GM21723 (cell line): ENCODE data around the gene ARSI.

Experiments used
- ATAC-seq: cut with Tn5 transposase; IDR thresholded peaks from one replicate; pipeline ENCODE4 v1.9.1; 2021; ENCODE audit warnings: mild to moderate bottlenecking, moderate library complexity; ENCODE audit not compliant: unreplicated experiment

ARSI gene

DNA sequence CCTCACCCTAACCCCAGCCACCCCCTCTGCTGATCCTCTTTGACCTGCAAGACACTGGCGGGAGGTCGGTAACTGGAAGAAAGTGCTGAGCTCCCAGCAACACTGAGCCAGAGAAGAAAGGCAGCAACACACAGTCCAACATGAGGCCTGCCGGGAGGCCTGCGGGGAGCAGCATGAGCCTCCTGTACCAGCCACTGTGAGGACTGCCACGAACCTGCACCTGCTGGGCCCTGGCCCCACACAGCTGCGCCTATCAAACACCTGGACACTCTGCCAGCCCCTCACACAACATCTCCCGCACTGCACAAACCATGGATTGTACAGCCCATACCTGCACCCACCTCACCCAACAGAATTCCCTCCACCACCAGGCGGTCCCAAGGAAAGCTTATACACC is 31.4 kb downstream of the ARSI start:
- no peak for ATAC-seq

DNA sequence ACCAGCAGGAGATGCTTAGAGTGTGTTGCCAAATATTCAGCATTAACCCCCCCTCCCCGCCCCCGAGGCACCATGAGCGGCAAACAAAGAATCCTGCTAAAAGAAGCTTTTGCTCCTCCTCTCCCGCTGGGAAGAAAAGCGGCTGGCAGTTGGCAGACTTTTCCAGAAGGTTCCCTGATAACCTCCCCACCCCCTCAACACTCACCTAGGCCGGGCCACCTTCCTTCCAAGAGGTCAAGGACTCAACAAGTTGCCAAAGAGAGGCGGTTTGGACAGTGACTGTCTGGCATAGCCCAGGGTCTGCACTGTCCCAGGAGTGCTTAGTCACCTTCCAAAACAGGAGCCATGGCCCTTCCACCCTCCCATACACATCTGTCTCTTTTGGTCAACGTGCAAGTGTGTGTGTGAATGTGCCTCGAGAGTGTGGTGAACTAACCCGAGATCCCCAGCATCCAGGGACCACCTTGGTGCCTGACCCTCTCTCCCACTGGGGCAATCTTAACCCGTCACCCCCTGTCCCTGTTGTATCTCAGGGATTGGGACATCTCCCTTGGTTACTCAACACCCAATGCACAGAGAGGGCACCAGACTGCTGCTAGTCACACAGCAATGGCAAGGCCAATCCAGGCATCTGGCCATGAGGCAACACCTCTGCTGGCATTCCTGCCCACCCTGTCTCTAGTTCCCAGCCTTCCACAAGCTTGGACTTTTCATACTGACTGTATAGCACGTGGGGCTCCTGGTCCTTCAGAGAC is 32.0 kb downstream of the ARSI start:
- no peak for ATAC-seq

DNA sequence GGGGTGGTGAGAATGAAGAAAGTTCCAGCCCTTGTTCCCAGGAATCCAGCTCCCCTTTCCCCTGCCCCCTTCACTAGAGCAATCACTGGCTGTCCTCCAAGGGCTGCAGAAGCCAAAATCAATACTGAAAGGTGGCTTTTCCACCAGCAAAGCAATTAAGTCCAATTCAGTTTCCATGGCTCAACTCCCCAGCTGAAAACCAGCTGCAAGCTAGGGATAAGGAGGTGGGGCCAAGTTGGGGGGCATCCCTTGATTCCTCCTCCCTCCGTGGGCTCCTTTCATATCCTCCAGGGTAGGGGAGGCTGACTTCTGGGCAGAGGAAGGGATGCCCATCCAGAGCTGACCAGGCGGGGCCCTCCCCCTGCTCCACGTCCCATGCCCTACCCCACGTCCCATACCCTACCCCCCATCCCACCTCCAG is 35.8 kb downstream of the ARSI start:
- no peak for ATAC-seq

DNA sequence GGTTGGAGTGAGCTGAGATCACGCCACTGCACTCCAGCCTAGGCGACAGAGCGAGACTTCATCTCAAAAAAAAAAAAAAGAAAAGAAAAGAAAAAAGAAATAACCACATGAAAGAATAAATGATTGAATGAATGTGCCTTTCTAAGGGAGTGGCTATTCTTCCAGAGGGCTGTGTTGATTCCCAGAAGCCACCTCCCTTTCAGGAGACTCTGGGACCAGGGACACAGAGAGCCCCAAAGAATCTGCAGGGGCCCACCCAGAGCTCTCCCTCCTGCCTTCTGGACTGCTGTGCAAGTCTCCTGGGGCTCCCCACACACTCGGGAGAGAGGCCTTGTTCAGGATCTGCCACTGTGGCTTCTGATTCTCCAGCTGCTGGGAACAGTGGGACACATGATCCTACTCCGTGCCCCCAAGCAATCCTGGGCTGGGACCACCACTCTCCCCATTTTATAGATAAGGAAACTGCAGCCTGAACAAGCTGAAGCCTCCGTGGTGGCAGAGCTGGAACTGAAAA is 36.8 kb downstream of the ARSI start:
- ATAC-seq = no peak

DNA sequence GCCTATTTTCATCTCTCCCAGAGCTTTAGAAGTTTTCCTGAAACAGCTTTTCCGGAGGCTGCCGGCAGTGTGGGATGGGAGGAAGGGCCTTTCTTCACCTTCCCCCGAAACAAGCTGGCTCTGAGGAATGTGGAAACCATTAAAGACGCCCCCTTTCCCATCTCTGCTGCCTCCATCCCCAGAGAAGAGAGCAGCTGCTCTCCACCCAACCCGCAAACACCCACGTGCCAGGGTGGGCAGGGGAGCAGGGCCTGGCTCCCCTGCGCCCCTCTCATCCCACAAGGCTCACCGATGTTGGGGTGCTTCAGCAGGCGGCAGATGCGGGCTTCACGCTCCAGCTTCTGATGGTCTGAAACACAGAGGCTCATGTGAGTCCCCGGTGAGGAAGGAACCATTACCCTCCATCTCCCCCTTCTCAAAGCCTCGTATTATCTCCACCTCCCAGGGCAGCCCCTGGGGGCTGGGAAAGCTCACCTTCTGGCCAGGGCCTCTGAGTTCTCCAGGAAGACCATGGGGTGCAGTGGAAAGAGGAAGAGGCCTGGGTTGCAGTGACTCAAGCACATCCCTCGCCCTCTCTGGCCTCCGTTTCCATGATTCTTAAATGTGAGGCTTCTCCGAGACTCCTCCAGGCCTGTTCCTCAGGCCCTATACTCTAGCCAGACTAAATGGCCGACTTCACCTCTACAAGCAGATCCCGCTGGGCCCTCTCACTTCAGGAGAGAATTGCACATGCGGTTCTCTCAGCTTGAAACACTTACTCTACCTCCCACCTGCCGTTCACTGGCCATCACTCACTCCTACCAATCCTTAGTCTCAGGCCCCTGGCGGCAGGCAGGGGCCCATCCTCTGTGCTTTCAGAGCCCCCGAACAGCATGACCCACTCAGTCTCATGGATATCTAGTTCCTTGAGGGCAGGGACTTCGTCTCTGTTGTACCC is 37.8 kb downstream of the ARSI start:
- ATAC-seq = no peak

DNA sequence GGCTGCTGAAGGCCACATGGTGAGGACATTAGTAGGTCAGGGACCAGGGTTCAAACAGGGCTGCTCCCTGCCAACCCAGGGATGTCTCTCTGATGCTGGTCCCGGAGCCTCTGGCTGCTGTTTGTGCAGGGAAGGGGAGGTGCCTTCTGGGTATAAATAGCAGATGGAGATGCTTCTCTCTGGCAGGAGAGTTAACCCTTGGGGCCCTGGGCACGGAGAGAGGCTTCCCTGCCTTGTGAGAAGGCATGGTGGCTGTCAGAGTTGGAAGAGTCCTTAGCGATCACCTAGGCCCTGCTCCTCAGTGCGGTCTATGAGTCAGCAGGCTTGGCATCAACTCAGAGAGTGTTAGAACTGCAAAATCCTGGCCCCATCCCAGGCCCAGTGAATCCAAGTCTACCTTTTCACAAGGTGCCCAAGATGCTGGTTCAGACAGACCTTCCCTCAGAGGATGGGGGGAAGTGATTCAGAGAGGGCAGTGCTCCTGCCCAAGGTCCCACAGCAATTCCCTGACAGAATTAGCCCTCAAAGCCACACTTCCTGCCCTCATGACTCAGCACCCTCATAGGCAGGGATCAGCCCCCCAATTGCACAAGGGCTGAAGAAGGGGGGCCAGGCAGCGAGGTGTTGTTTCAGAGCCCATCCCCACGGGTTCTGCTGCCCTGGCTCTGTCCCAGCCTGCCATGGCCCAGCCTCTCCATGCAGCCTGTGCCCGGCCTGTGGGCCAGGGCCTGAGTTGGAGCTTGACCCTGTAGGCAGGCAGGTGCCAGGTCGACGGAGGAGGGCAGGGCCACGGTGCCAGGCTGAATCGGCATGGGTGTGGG is 38.7 kb downstream of the ARSI start:
- no peak for ATAC-seq

DNA sequence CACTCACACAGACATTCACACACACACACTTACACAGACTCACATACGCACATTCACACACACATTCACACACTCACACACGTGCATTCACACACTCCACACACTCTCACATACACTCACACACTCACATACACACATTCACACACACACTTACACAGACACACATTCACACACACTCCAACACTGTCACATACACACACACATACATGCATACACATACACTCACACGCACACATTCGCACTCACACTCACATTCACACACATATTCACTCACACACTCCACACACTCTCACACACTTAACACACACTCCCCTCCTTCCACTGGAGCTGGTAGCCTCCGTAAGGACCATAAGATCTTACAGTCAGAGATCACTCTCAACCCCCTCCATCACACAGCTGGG is 39.3 kb downstream of the ARSI start:
- ATAC-seq = no peak

DNA sequence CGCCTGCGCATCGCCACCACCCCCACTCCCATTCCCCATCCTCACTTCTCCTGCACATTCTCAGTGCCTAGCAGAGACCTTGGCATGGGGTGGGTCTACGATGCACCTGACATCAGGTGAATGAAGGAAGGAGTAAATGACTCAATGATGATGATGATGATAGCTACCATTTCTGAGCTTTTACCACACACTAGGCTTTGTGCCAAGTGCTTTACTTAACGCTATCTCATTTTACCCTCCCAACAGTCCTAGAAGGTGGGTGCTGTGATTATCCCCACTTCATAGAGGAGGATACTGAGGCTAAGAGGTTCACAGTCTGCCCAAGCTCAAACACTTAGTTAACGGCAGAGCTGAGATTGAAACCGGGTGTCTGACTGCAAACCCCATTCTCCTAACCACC is 40.2 kb downstream of the ARSI start:
- no peak for ATAC-seq

DNA sequence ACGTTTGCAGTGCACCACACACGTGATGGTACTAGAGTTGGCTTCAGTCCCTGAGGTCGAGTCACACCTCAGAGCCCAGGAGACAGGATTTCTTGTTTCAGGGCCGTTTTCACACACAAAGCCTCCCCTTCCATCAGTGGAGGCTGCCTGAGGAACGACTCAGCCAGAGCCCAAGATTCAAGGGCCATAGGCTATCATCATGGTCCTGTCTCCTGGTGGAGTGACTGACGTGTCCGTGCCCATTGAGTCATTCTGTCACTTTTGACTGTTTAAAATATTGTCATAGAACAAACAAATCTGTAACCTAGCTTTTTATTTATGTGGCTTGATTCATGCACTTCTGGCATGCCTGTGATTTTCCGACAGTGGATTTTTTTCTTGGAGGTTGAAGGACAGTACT is 41.5 kb downstream of the ARSI start:
- no peak for ATAC-seq

DNA sequence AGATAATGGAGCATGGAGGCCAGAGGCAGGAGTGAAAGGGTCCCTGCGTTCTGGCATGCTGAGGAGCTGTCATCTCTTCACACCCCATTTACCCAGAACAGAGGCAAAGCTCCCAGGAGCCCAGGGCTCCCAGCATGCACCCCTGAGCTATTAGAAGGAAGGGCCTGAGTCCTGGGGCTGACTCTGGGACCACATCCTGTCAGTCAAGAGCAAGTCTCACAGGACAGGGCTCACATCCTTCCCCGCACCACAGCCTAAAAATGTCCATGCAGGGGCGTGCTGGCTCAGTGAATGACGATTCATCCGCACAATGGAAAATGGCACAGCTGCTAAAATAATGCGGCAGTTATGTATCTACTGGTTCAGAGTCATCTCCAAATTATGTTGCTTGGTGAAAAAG is 44.6 kb downstream of the ARSI start:
- ATAC-seq = no peak

DNA sequence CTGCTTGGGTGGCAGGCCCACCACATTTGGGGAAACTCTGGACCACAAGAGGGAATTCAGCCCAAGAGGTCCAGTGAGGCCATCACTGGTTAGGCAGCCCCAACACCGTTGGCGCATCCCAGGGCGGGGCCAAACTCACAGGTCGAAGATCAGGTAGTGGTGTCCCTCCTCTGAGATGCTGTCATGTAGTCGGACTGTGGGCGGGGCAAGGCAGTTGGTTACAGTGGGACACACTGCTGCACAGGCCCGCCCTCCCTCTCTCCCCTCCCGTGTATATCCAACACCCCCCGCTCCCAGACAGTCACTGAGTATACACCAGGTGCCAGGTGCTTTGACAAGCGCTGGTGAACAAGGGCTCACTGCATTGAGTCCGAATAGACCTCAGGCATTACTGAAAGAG is 45.3 kb downstream of the ARSI start:
- no peak for ATAC-seq

DNA sequence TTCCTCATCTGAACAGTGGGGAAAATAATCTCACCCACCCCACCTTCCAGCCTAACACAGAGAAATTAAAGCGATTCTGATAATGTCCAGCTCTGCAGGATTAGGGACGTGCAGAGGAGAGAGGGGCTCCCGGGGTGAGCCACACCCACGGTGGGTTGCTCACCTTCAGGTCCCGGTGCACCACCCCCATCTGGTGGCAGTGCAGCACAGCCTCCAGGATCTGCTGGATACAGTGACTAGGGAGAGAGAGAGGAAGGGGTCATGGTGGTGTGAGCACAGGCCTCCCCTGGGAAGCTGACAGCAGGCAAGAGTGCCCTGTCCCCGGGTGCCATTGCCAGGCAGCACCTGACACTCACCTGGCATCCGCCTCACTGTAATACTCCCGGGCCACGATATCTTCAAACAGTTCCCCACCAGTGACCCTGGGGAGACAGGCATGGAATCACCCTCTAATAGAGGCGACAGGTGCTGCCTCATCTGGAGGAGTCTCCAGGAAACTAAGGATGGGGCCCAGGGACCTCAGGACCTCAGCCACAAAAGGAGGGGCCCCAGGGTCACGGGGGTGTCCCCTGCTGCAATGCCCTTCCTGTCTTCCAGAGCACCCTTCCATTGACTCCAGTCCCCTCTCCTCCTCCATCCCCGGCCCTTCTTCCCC is 46.2 kb downstream of the ARSI start:
- ATAC-seq = no peak

DNA sequence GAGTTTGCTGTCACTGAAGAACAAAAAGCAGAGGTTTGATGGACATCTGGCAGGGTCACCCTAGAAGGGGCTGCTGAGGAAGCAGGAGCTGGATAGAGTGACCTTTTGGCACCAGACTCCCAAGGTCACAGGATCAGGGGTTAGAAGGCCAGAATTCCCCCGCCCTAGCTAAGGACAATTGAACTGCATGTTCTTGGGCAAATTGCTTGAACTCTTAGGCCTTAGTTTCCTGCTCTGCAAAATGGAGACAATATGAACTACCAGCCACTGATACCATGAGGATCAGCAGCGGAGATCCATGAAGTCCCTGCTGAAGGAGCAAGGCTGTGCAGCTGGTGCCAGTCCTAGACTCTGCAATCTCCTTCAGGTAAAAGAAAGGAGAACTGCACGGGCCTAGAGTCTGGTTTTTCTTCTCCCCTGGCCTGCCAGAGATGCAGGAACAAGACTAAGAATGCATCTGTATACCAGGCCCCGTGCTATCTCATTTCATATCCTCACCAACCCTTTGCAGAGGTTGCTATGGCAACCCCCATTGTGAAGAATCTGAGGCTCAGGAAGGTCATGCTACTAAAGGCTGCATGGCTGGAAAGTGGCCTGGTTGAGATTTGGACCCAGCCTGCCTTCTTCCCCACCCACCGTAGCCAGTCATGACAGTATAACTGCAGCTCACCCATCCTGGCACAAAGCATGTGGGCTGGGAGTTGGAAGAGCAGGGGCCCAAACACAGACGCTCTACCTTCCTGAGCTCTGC is 46.9 kb downstream of the ARSI start:
- no peak for ATAC-seq

DNA sequence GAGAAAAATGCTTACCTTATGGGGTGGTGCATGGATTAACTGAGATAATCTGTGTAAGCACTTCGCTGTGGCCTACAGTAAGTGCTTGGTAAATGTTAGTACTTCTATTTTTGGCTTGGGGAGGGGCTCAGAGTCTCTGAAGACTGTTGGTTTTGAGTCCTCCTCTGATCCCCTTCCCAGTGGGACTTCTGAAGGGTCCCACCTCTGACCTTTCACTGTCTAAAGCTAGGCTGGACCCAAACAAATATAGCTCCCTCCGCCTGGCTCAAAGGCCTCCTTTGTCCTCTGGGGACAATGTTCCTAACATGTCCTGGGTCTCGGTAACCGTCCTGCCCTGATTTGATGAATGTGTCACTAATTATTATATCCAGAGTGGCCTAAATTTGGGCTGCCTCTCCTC is 47.9 kb downstream of the ARSI start:
- ATAC-seq = no peak

DNA sequence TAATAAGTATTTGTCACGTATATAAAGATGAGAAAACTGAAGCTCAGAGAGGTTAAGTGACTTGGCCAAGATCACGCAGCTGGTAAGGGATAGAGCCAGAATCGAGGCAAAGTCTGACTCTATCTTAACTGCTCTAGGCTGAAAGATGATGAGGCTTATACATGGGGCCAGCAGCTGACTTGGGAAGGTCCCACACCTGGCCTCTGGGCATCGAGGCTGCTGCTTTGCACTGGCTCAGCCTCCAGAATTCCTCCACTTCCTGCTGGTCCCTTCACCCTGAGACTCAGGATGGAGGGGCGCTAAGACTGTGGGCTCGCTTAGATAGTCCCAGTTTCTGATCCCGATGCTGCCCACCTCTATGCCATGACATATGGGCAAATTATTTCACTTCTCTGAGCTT is 48.3 kb downstream of the ARSI start:
- no peak for ATAC-seq

DNA sequence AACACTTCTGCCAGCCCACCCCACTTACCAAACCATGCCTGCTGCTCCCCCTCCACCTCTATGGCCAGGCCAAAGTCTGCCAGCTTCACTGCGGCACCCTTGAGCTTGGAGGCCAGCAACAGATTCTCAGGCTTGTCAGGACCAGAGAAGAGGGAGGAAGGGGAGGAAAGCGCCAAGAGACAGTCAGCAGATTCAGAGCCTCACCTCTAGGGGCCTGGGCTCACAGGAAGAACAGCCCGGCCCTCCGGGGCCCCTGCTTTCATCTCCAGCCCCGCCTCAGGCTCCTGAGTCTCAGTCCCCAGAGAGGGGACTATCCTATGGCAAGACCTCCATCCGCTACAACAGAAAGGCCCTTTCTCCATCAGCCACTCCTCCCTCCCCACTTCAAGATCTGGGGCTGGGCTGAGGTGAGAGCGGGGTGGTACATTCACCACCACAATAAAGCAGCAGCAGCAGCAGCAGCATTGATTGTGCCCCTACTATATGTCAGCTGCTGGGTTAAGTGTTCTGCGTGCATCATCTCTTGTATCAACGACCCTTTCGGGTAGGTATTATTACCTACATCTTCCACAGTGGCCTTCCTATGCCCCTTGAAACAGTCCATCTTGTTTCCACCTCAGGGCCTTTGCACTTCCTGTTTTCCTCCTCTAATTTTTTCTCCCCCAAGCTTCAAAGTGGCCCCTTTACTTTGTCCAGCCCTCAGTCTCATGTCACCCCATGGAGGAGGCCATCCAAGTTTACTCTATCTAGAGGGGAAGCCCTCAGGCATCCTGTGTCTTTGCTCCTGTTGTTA is 49.1 kb downstream of the ARSI start:
- no peak for ATAC-seq

DNA sequence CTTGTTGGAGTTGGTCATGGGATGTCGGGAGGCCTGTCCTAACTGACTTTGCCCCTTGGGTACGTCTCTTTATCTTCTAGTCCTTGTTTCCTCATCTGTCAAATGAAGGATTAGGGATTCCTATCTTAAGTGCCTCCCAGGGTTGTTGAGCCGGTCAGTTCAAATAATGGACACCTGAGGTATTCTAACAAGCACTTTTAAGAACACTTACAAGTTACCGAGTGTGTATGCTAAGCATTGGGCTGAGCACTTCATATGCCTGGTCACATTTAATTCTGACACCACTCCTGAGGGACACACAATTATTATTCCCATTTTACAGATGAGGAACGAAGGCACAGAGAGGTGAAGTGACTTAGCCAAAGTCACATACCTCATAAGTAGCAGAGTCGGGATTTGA is 50.2 kb downstream of the ARSI start:
- no peak for ATAC-seq

DNA sequence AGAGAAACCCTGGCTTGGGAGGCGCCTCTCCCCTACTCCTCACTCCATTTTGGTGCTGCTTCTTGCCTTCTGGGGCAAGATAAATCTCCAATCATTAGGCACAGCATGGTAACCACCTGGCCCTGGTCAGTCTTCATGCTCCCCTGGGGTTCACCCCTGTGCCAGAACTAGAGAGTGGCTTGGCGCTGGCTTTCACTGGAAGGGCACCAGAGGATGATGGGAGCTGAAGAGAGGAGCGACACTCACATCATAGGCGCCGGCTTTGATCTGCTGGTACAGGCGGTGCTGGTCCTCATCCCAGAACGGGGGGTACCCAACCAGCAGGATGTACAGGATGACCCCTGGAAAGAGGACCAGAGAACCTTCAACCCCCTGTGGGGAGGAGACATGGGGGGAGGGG is 51.2 kb downstream of the ARSI start:
- no peak for ATAC-seq

DNA sequence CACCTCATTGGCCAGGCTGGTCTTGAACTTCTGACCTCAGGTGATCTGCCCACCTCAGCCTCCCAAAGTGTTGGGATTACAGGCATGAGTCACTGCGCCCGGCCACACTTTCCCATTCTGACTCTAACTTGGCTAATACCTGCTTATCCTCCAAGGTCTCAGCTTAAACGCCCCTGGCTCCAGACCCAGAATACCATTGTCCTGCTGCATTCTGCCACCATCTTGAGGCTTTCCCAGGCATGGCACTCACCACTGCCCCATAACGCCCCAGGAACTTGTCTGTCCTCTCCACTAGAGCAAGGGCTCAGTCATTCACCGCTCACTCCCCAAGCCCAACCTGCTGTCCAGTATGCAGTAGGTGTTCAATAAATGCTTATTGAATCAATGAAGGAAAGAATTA is 53.0 kb downstream of the ARSI start:
- no peak for ATAC-seq
